ENCODE measurements around the gene AHCYL2.
"Not testable (repeated sequence)": the region's sequence is repeated elsewhere in the genome, so short reads cannot be mapped to it uniquely, and the experiment has no call there.

Gene AHCYL2

GRCh38 chr7:129347330-129347729 is 122.5 kb downstream of the AHCYL2 start:
- Histone ChIP-seq H3K27ac (ENCODE audit: low read depth, low read length) (no peak overlapping the region), H3F3A (ENCODE audit: control insufficient read depth, insufficient read depth) (peaks cover 5% of the 10 kb centered on the region; the same call in 1 of the 2 replicates), H3K4me2 (ENCODE audit: low read length) (no peak overlapping the region), H3K36me3 (ENCODE audit: control insufficient read depth, low read length) (no peaks in the 10 kb centered on the region), H4K20me1 (ENCODE audit: control insufficient read depth, insufficient read depth, low read depth, low read length) (no peaks in the 10 kb centered on the region), H3K4me3 (ENCODE audit: low read length) (no peak overlapping the region), H3K9me2 (replicated peaks; ENCODE audit: control insufficient read depth, low read length) (no peaks in the 10 kb centered on the region), H3K27me3 (ENCODE audit: control insufficient read depth, low read length) (no peaks in the 10 kb centered on the region), H3K9me3 (ENCODE audit: control insufficient read depth, insufficient read depth, low read length) (no peaks in the 10 kb centered on the region), H3K4me1 (ENCODE audit: control insufficient read depth, low read length) (peaks cover 31% of the 10 kb centered on the region), H3K79me2 (ENCODE audit: control insufficient read depth, low read length) (no peaks in the 10 kb centered on the region)
- no peak for TF ChIP-seq CTCF (IDR thresholded peaks at IDR 0.05; ENCODE audit: low read depth, low read length, poor library complexity, severe bottlenecking)
- TF ChIP-seq EZH2phosphoT487 (IDR thresholded peaks at IDR 0.05; ENCODE audit: borderline replicate concordance, low read length), result no peak

DNA sequence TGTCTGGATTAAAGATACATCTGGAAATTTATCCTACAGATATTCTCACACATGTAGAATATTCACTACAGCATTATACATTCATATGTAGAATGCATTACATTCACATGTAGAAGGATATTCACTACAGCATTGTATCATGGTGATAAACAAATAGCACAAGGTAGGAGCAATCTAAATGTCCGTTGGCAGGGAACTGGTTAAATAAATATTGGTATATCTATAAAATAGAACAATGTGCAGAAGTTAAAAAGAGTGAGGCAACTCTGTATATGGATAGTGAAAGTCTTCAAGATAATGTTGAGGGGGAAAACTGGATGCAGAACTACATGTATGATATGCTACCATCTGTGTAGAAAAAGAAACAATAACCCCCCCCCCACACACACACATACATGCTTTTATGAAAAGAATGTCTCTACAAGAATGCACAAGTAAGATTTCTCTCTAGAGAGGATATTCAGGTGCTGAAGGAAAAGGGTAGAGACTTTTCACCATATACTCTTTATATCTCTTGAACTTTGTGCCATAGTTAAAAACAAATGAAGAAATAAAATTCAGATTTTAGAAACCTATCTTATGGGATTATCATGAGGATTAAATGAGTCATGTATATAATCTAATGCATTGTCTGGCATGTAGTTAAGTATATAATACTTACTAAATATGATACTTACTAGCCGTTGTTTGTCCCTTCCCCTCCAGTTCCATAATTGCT is 123.4 kb downstream of the AHCYL2 start:
- H3K9me3 ChIP-seq (ENCODE audit: control insufficient read depth, insufficient read depth, low read length), result no peaks in the 10 kb centered on the region
- no peaks in the 10 kb centered on the region for H3K9me2 ChIP-seq (replicated peaks; ENCODE audit: control insufficient read depth, low read length)
- H3K27ac ChIP-seq (ENCODE audit: low read depth, low read length), result no peak overlapping the region
- H3K79me2 ChIP-seq (ENCODE audit: control insufficient read depth, low read length), result no peaks in the 10 kb centered on the region
- TF ChIP-seq CTCF (IDR thresholded peaks at IDR 0.05; ENCODE audit: low read depth, low read length, poor library complexity, severe bottlenecking) (no peak), EZH2phosphoT487 (IDR thresholded peaks at IDR 0.05; ENCODE audit: borderline replicate concordance, low read length) (no peak)
- no peak overlapping the region for H3K4me3 ChIP-seq (ENCODE audit: low read length)
- H3K27me3 ChIP-seq (ENCODE audit: control insufficient read depth, low read length), result no peaks in the 10 kb centered on the region
- no peaks in the 10 kb centered on the region for H3K36me3 ChIP-seq (ENCODE audit: control insufficient read depth, low read length)
- peaks cover 5% of the 10 kb centered on the region; the same call in 1 of the 2 replicates for H3F3A ChIP-seq (ENCODE audit: control insufficient read depth, insufficient read depth)
- no peaks in the 10 kb centered on the region for H4K20me1 ChIP-seq (ENCODE audit: control insufficient read depth, insufficient read depth, low read depth, low read length)
- H3K4me1 ChIP-seq (ENCODE audit: control insufficient read depth, low read length), result peaks cover 31% of the 10 kb centered on the region
- H3K4me2 ChIP-seq (ENCODE audit: low read length), result no peak overlapping the region

DNA sequence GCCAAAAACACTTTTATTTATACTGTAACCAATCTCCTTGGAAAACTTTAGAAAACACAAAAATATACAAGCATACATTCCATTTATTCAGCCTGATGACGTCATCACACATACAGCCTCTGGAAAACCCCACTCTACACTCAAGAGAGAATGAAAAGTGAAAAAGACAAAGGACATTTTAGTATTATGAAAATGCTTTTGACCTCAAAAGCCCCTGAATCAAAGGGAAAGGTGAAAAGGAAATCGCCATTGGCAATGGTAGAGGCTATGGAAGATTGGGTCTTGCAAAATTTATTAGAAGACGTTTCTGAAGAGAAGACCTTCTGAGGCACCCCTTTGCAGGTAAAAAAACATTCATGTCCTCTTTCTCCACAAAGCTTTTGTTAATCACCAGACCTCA is 126.5 kb downstream of the AHCYL2 start:
- Histone ChIP-seq H3F3A (ENCODE audit: control insufficient read depth, insufficient read depth) (0 out of 2 replicates have a peak, but pooled peaks cover 2% of the 10 kb centered on the region), H3K4me3 (ENCODE audit: low read length) (no peak overlapping the region), H3K79me2 (ENCODE audit: control insufficient read depth, low read length) (no peaks in the 10 kb centered on the region), H3K36me3 (ENCODE audit: control insufficient read depth, low read length) (no peaks in the 10 kb centered on the region), H3K4me2 (ENCODE audit: low read length) (no peak overlapping the region), H3K27me3 (ENCODE audit: control insufficient read depth, low read length) (no peaks in the 10 kb centered on the region), H3K9me2 (replicated peaks; ENCODE audit: control insufficient read depth, low read length) (no peaks in the 10 kb centered on the region), H4K20me1 (ENCODE audit: control insufficient read depth, insufficient read depth, low read depth, low read length) (no peaks in the 10 kb centered on the region), H3K9me3 (ENCODE audit: control insufficient read depth, insufficient read depth, low read length) (no peaks in the 10 kb centered on the region), H3K4me1 (ENCODE audit: control insufficient read depth, low read length) (peaks cover 8% of the 10 kb centered on the region), H3K27ac (ENCODE audit: low read depth, low read length) (no peak overlapping the region)
- TF ChIP-seq EZH2phosphoT487 (IDR thresholded peaks at IDR 0.05; ENCODE audit: borderline replicate concordance, low read length) (no peak), CTCF (IDR thresholded peaks at IDR 0.05; ENCODE audit: low read depth, low read length, poor library complexity, severe bottlenecking) (no peak)

DNA sequence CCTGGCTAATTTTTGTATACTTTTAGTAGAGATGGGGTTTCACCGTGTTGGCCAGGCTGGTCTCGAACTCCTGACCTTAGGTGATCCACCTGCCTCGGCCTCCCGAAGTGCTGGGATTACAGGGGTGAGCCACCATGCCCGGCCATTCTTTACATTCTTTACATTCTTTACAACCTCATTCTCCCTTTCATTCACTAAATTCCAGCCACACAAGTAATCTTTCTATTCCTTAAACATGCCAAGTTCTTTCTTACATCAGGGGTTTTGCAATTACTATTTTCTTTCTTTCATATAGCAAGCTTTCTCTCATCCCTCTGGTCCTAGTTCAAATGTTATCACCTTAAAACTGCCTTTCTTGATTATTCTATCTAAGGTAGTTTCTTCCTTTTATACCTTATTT is 128.3 kb downstream of the AHCYL2 start:
- not testable (repeated sequence) for H3K4me1 ChIP-seq (ENCODE audit: control insufficient read depth, low read length); H3K36me3 ChIP-seq (ENCODE audit: control insufficient read depth, low read length); H3K4me3 ChIP-seq (ENCODE audit: low read length); H3K4me2 ChIP-seq (ENCODE audit: low read length); H3K79me2 ChIP-seq (ENCODE audit: control insufficient read depth, low read length); H3F3A ChIP-seq (ENCODE audit: control insufficient read depth, insufficient read depth); H3K9me3 ChIP-seq (ENCODE audit: control insufficient read depth, insufficient read depth, low read length); H3K9me2 ChIP-seq (replicated peaks; ENCODE audit: control insufficient read depth, low read length); H3K27me3 ChIP-seq (ENCODE audit: control insufficient read depth, low read length); H3K27ac ChIP-seq (ENCODE audit: low read depth, low read length); H4K20me1 ChIP-seq (ENCODE audit: control insufficient read depth, insufficient read depth, low read depth, low read length)
